GM19372 (cell line): Measurements from ENCODE around the gene KATNIP.

Experiments
- ATAC-seq: cut with Tn5 transposase; IDR thresholded peaks from one replicate; pipeline ENCODE4 v1.9.1; 2021; ENCODE audit warnings: mild to moderate bottlenecking, low read depth, moderate library complexity; ENCODE audit not compliant: unreplicated experiment

The KATNIP gene

GRCh38 chr16:27549746-27550581, at the start of gene KATNIP, which contains the start of gene GTF3C1:
Gene KATNIP (plus strand): TSS chr16:27550144. CDS start chr16:27550171, 27 bp downstream.
Gene GTF3C1 (minus strand): TSS chr16:27549913. CDS start chr16:27549890, 23 bp downstream.
- peak; percentile 97 for ATAC-seq

- no peak for ATAC-seq
These were observed 49.1 kb upstream of the KATNIP start for GRCh38 chr16:27500801-27501200.

- no peak for ATAC-seq
These were observed 46.3 kb upstream of the KATNIP start for GRCh38 chr16:27503662-27504061.

- ATAC-seq, result no peak
These were observed 44.4 kb upstream of the KATNIP start for GRCh38 chr16:27505297-27506236.

DNA sequence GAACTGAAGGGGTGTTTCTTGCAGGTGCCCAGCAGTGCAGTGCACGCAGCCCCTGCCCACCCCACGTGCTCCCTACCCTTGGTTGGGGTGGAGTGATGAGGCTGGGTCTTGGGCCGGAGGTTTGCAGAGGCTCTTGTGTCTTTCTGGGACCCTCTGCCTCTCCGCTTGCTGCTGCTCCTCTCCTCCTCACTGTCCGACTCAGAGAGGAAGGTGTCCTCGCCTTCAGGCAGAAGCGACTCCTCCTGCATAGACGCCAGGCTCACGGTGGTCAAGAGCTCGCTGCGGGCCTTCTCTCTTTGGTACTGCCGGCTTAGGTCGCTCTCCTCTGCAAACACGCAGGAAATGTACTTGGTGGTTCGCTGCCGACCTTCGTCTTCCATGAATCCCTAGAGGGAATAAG, 43.2 kb upstream of the KATNIP start:
- no peak for ATAC-seq

DNA sequence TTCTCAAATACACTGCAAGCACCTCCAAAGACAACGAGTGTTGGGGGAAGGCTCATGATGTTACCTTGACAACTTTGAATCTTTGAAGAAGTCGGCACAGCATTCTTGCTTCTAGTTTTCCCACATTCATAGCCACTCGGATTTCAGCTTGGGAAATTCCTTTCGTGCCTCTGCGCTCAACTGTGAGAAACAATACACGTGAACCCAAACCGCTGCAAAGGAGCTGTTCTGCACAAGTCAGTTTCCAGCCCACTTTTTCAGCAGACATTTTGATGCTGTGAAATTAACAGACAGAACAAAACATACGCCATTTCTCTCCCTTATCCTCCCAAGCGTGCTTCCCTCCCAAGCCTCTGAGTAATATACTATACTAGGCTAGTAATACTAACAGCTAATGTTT, 41.5 kb upstream of the KATNIP start:
- ATAC-seq, result no peak

DNA sequence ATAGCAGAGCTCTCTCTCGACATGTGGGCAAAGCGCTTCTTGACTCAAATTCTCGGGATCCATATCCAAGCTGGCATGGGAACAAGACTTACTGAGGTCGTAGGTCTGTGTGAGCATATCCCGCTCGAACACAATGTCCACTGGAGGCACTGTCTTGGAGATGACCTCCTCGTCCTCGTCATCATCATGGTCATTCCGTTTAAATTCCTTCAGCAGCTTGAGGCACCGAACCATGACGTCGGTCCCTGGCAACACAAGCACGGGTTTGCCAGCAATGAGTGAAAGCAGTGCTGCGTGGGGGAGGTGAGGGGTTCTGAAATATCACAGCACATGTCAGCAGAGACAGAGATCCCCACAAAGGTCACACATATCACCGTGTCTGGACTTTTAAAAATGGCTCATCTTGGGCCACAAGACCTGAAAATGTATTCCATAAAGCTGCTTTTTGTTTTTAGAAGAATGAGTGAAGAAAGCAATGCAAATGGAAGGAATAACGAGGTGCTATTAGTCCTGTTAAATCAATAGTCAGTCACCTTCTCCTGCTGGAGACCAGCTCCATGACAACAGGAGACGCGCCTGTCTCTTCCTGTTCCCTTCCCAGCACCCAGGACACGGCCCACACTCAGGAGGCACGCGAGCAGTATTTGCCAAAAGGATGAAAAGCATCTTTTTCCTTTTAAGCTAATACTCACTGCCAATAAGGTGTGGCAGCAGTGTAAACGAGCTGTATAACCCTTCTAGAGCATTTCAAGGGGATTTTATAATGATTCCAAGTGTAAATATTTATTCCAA, 38.1 kb upstream of the KATNIP start:
- ATAC-seq, result no peak

DNA sequence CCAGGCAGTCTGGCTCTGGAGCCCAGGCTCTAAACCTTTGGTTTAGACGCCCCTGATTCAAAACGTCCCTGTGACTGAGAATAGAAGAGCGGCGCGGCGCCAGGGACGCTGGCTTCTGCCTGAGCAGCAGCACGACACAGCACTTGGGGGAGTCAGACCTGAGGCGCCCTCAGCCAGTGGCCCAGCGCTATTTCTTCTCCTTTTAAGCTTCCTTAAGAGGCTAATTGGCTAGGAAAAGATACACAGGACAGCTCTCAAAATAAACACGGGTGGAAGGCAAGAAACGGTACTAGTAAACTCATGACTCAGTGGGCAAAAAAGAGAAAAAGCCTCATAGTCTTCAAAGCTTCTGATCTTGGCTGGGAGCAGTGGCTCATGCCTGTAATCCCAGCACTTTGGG, 35.1 kb upstream of the KATNIP start:
- ATAC-seq, result no peak

- ATAC-seq, result no peak
These were observed 34.0 kb upstream of the KATNIP start for GRCh38 chr16:27515874-27516353.

DNA sequence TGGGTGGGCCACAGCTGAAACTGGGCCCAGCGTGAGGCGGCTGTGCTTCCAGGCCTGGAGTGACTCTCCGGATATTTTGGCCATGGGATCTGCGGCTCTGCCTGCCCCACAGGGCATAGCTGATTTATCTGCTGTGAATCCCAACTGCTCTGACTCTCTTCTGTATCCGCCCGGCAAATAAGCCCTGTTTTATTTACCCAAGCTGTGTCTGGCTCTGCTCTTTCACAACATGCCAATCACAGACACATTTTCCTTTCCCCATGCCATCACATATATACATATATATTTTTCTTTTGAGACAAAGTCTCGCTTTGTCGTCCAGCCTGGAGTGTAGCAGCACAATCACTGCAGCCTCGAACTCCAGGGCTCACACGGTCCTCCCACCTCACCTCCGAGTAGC, 33.6 kb upstream of the KATNIP start:
- no peak for ATAC-seq

- no peak for ATAC-seq
These were observed 32.3 kb upstream of the KATNIP start for GRCh38 chr16:27517664-27518063.

DNA sequence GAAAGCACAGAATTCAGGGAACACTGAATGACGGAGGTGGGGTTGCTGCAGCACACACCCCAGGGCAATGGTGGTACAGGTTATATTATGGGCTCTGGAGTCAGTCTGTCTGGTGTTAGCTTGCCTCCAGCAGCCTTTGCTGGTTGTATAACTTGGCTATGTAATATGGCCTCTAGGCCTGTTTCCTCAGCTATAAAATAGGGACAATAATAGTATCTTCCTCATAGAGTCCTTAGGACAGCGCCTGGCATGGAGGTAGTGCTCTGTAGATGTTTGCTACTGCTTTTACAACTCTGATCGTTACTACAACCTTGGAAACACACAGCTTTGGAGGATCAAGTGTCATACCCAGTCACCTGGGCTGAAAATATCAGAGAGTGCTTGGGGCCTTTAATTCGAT, 31.7 kb upstream of the KATNIP start:
- ATAC-seq, result no peak

DNA sequence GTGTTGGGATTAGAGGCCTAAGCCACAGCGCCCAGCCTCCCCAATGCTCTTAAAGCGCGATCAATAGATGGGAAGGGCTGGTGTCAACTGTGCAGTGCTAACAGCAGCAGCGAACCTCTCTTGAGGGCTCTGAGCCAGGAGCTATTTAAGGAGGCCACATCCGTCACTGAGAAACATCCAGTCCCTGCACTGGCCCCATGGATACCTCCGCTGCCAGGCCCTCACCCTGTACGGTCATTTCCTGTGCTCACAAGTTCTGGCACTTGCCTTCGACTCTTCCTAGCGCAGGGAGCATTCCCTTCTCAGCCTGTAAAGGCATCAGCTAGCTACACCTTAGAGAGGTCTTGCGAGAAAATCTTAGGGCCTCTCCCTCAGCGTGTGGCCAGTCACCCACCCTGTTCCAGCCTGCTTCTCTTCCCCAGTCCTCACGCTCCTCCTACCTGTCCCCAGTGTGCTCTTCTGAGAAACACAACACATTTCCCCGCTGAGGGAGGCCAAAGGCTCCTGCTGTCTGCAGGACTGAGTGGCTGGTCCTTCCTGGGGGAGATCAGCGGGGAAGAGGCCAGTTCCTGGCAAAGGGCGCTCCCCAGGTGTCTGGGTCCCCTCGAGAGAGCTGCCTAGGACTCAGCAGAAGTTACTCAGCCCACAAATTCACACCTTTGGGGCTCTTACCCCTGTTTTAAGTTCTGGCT, 28.8 kb upstream of the KATNIP start:
- ATAC-seq, result no peak

- ATAC-seq, result no peak
These were observed 27.7 kb upstream of the KATNIP start for GRCh38 chr16:27522173-27522707.

GRCh38 chr16:27526180-27526579, 23.8 kb upstream of the KATNIP start:
- ATAC-seq, result no peak

GRCh38 chr16:27528294-27528693, 21.6 kb upstream of the KATNIP start:
- ATAC-seq, result no peak

- ATAC-seq, result no peak
These were observed 20.0 kb upstream of the KATNIP start for GRCh38 chr16:27529962-27530361.

DNA sequence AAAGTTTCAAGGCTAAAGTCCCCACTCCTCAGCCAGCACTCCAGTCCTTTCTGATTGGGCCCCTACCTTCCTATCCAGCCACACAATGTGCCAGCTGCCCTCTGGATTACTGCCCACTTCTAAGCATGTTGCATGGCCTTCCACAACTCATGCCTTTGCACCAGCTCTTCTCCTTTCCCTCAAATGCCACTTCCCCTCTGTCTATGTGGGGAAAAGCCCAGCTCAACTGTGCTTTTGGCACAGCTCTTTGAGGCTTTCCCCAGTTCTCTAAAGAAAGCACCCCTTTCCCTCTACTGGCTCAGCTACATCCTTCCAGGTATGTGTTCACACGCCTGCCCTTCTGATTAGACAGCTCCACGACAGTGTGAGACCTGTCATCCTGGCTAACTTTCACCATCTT, 18.8 kb upstream of the KATNIP start:
- no peak for ATAC-seq
